Mesothelial cell of epicardium (in vitro differentiated cells): ENCODE data around the gene PLA2G2C. TPM values are rescaled to one million over a fixed set of nuclear protein-coding genes. Genes with fewer than 3 reads are reported as not detected.

Experiments
- DNase-seq, 2 experiments: peaks; one replicate each; pipeline ENCODE4 v3.0.0; 2021; ENCODE audit warnings: low spot score in 2 of 2; ENCODE audit not compliant: unreplicated experiment in 2 of 2
- H3K27ac Mint-ChIP-seq: 2 replicates; pipeline ENCODE4 v1.8.0; 2021; ENCODE audit warnings: mixed read lengths
- H3K27me3 Mint-ChIP-seq: 2 replicates; pipeline ENCODE4 v1.8.0; 2021; ENCODE audit warnings: low read depth, mixed read lengths
- H3K36me3 Mint-ChIP-seq: 2 replicates; pipeline ENCODE4 v1.8.0; 2021; ENCODE audit warnings: mixed read lengths
- H3K4me1 Mint-ChIP-seq: 2 replicates; pipeline ENCODE4 v1.8.0; 2021; ENCODE audit warnings: mixed read lengths
- H3K4me3 Mint-ChIP-seq: 2 replicates; pipeline ENCODE4 v1.8.0; 2021; ENCODE audit warnings: mild to moderate bottlenecking, moderate library complexity, mixed read lengths
- H3K9me3 Mint-ChIP-seq: 2 replicates; pipeline ENCODE4 v1.8.0; 2021; ENCODE audit warnings: mixed read lengths
- total RNA-seq: library from RNA; stranded (reverse); gene quantifications from 3 replicates; pipeline ENCODE4 v1.2.1, GENCODE V29; 2021
- TF ChIP-seq, protein P1 (sequence below): fragments of 200-600 bp; sonication (generic); IDR thresholded peaks from one replicate; pipeline ENCODE4 v1.5.0; 2021; ENCODE audit warnings: antibody characterized with exemption; ENCODE audit not compliant: unreplicated experiment

The PLA2G2C gene
- total RNA-seq, 1 donor from 2014 or later: 0.40 TPM

DNA sequence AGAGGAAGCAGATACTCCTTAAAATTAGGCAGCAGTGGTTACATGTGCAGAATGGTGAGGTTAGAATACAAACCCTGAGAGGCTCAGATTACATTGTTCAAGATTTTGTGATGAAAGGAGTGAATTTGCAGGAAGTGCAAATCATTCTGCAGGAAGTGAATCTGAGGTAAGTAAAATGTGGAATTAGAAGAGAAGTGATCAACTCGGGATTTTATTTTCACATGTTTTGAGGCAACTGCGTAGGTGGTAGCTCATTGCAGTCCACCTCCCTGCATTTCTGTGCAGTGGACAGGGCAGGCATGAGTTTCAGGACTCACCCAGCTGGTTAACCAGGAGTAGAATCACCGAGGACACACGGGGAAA lies 2.1 kb upstream of the PLA2G2C start:
- Mint-ChIP-seq H3K4me1 (peaks cover 33% of the 10 kb centered on the region), H3K27me3 (peaks cover 27% of the 10 kb centered on the region), H3K36me3 (peaks cover 3% of the 10 kb centered on the region), H3K4me3 (no peak overlapping the region), H3K27ac (no peak overlapping the region), H3K9me3 (no peaks in the 10 kb centered on the region)
- DNase-seq: no peak
- TF ChIP-seq, protein P1, sequence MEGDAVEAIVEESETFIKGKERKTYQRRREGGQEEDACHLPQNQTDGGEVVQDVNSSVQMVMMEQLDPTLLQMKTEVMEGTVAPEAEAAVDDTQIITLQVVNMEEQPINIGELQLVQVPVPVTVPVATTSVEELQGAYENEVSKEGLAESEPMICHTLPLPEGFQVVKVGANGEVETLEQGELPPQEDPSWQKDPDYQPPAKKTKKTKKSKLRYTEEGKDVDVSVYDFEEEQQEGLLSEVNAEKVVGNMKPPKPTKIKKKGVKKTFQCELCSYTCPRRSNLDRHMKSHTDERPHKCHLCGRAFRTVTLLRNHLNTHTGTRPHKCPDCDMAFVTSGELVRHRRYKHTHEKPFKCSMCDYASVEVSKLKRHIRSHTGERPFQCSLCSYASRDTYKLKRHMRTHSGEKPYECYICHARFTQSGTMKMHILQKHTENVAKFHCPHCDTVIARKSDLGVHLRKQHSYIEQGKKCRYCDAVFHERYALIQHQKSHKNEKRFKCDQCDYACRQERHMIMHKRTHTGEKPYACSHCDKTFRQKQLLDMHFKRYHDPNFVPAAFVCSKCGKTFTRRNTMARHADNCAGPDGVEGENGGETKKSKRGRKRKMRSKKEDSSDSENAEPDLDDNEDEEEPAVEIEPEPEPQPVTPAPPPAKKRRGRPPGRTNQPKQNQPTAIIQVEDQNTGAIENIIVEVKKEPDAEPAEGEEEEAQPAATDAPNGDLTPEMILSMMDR: no peak

DNA sequence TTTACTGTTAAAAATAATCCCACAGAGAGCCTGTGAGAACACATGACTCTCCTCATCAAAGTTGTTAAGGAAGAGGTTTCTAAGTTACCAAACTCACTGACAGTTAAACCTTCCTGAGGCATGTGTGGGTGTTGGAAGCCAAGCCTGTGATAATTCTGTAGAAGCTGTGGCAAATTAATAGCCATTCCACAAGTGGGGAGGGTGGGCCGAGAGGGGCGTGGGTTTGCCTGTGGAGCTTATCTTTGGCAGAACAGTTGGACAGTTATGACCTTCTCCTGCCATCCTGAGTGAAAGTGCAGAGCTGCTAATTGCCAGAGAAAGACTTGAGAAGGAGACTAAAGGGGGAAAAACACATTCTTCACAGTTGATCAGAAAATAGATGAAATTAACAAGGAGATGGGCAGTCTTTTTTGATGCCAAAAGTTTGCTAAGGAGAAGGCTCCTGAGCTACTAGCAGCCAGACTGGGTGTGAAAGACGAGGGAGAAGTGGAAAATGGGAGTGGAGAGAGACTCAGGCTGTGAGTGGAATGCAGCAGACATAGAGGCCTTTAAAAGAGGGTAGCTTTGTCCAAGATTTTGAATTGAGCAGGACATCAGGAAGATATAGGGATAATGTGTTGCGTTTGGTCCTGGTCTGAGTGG lies 1.6 kb upstream of the PLA2G2C start:
- peak overlapping the region; percentile 8 for H3K27ac Mint-ChIP-seq
- H3K4me3 Mint-ChIP-seq: no peak overlapping the region
- TF ChIP-seq, protein P1: no peak
- peaks cover 27% of the 10 kb centered on the region for H3K27me3 Mint-ChIP-seq
- H3K36me3 Mint-ChIP-seq: peaks cover 3% of the 10 kb centered on the region
- peaks cover 33% of the 10 kb centered on the region for H3K4me1 Mint-ChIP-seq
- no peaks in the 10 kb centered on the region for H3K9me3 Mint-ChIP-seq
- DNase-seq: no peak

GRCh38 chr1:20187103-20187812 lies 940 bp upstream of the PLA2G2C start:
- H3K27ac Mint-ChIP-seq: peak overlapping the region; percentile 23
- no peaks in the 10 kb centered on the region for H3K9me3 Mint-ChIP-seq

DNA sequence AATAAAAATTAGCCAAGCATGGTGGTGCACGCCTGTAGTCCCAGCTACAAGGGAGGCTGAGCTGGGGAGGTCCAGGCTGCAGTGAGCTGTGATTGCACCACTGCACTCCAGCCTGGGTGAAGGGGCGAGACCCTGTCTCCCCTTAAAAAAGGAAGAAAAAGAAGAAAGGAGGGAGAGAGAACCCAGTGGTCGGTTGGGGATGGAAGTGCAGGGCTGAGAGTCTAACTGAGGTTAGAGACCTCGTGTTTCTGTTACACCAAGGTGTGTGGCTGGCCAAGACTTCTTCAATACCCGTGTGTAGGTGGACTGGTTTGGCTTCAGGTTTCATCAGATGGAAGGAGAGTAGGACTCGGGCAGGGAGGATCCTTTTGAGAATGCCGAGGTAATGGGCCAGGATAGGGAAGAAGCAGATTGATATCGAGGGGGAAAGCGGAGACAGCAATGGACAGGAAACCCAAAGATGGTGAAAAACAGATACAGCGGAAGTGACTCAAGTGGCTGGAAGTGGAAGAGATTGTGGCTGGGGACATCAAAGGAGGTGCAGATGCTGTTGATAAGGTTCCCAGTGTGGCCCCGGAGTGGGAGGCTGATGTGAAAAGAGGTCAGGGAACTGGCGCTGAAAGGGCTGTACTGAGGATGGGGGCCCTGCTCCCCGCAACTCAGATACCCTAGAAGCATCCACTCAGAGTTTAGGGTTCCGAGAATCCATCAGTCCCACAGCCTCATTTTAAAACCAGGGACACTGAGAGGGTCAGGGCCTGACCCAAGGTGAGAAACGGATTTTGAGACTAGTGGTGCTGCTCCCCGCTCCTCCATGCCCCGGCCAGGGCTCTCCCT lies 1.1 kb downstream of the PLA2G2C start:
- no peak for DNase-seq
- H3K36me3 Mint-ChIP-seq: no peaks in the 10 kb centered on the region
- H3K27ac Mint-ChIP-seq: peak overlapping the region; percentile 51
- H3K4me1 Mint-ChIP-seq: peaks cover 34% of the 10 kb centered on the region
- peak overlapping the region; percentile 76 for H3K4me3 Mint-ChIP-seq
- TF ChIP-seq, protein P1: no peak
- H3K27me3 Mint-ChIP-seq: peaks cover 18% of the 10 kb centered on the region
- H3K9me3 Mint-ChIP-seq: no peaks in the 10 kb centered on the region

More at GRCh38 chr1:20187103-20187812, 940 bp upstream of the PLA2G2C start:
- peak overlapping the region; percentile 76 for H3K4me3 Mint-ChIP-seq
- H3K36me3 Mint-ChIP-seq: peaks cover under 1% of the 10 kb centered on the region
- TF ChIP-seq, protein P1: no peak
- peaks cover 33% of the 10 kb centered on the region for H3K4me1 Mint-ChIP-seq
- DNase-seq: no peak
- H3K27me3 Mint-ChIP-seq: peaks cover 25% of the 10 kb centered on the region

- H3K4me3 Mint-ChIP-seq: peak overlapping the region; percentile 76
- H3K36me3 Mint-ChIP-seq: no peaks in the 10 kb centered on the region
- H3K4me1 Mint-ChIP-seq: peaks cover 39% of the 10 kb centered on the region
- no peak for DNase-seq
- H3K27me3 Mint-ChIP-seq: peaks cover 13% of the 10 kb centered on the region
- H3K27ac Mint-ChIP-seq: no peak overlapping the region
- peaks cover 4% of the 10 kb centered on the region for H3K9me3 Mint-ChIP-seq
- TF ChIP-seq, protein P1: no peak
Observed at GRCh38 chr1:20184481-20184900, 1.8 kb downstream of the PLA2G2C start.
